ENCODE measurements around the gene N4BP2L1. TPM values are rescaled to one million over a fixed set of nuclear protein-coding genes. Genes with fewer than 3 reads are reported as not detected.

Gene N4BP2L1
- total and polyA plus RNA-seq, 2 of the 8 experiments (the other 6 are each of a cell fraction or from before 2014, with no cell fraction given) = 1.3 to 3.1 TPM

- no peak for DNase-seq (ENCODE audit: low read depth in 1 of 2, low spot score in 2 of 2)
- Histone ChIP-seq H4K5ac (ENCODE audit: insufficient read length, low read depth, low read length) (no peak overlapping the region), H3K56ac (replicated peaks; ENCODE audit: insufficient read length, low read depth, low read length) (no peak overlapping the region), H3K27me3 (replicated peaks in 1 of 4; ENCODE audit: control insufficient read depth in 3 of 4, extremely low read depth in 1 of 4, insufficient read depth in 3 of 4, low read length in 3 of 4) (no peaks in the 10 kb centered on the region), H3K4ac (replicated peaks; ENCODE audit: insufficient read length, low read depth, low read length) (no peak overlapping the region), H4K8ac (ENCODE audit: extremely low read depth, insufficient read depth, low read length) (no peak overlapping the region), H3K4me3 (ENCODE audit: extremely low read depth in 1 of 4, insufficient read depth in 2 of 4, low read depth in 3 of 4, low read length in 4 of 4) (no peak overlapping the region), H3K23me2 (ENCODE audit: low read depth, low read length) (no peaks in the 10 kb centered on the region), H2BK5ac (ENCODE audit: low read depth, low read length) (no peak overlapping the region), H3K9ac (replicated peaks in 1 of 4; ENCODE audit: extremely low read depth in 1 of 4, low read depth in 3 of 4, low read length in 3 of 4) (no peak overlapping the region), H3K36me3 (ENCODE audit: control insufficient read depth in 2 of 4, insufficient read depth in 4 of 4, low read length in 3 of 4) (peaks cover 0 to 10% (median under 1%) of the 10 kb centered on the region in 4 experiments; a peak in 2 of 8 replicates), H2BK120ac (replicated peaks; ENCODE audit: low read depth, low read length) (no peak overlapping the region), H3K79me2 (ENCODE audit: control insufficient read depth in 1 of 2, insufficient read depth in 2 of 2, low read length in 2 of 2) (no peaks in the 10 kb centered on the region), H3K27ac (ENCODE audit: low read depth, low read length) (no peak overlapping the region), H3K4me1 (replicated peaks in 1 of 4; ENCODE audit: control insufficient read depth in 3 of 4, insufficient read depth in 4 of 4, low read length in 3 of 4) (no peaks in the 10 kb centered on the region; a peak in 1 of 7 replicates), H3K79me1 (ENCODE audit: low read depth, low read length) (no peaks in the 10 kb centered on the region), H3K9me3 (ENCODE audit: insufficient read depth in 2 of 2, low read depth in 1 of 2, low read length in 1 of 2) (no peaks in the 10 kb centered on the region), H3K18ac (ENCODE audit: extremely low read depth, low read length) (no peak overlapping the region), H3K14ac (ENCODE audit: insufficient read length) (no peak overlapping the region), H2AK5ac (ENCODE audit: low read depth, low read length) (no peak overlapping the region), H4K20me1 (replicated peaks in 1 of 2; ENCODE audit: control insufficient read depth in 1 of 2, insufficient read depth in 2 of 2, low read length in 2 of 2) (no peaks in the 10 kb centered on the region), H2AFZ (ENCODE audit: low read length) (no peak overlapping the region), H2BK20ac (ENCODE audit: low read length) (no peak overlapping the region), H4K91ac (replicated peaks; ENCODE audit: insufficient read length, low read length) (no peak overlapping the region), H2BK15ac (ENCODE audit: low read length) (no peak overlapping the region), H3K4me2 (ENCODE audit: insufficient read depth in 1 of 2, low read depth in 2 of 2, low read length in 2 of 2) (no peak overlapping the region), H3K23ac (ENCODE audit: insufficient read length) (no peak overlapping the region), H2BK12ac (ENCODE audit: low read depth, low read length) (no peak overlapping the region)
- ChIA-PET POLR2A (ENCODE audit: partially characterized antibody) (interaction anchor here (0.6 kb wide), 1 partner anchor 125 kb away, joined by 3 read pairs; no protein-coding TSS in a partner anchor), CTCF (ENCODE audit: partially characterized antibody) (interaction anchor here (3.4 kb wide), 1 partner anchor 11 kb away, joined by 14 read pairs; no protein-coding TSS in a partner anchor)
- WGBS, 2 experiments (ENCODE audit: extremely low coverage in 1 of 2, insufficient coverage in 1 of 2, insufficient read length in 1 of 2, insufficient replicate concordance in 2 of 2, low coverage in 1 of 2, low lambda C conversion rate in 2 of 2, missing lambda C conversion rate in 1 of 2) = 91% methylated on average over 4 of the region's 4 CpGs; no CpG with 5 or more reads in 1 of the 2 experiments
- no peak for FAIRE-seq
- TF ChIP-seq SP4 (IDR thresholded peaks at IDR 0.05; ENCODE audit: low read length) (no peak), POLR2AphosphoS5 (IDR thresholded peaks at IDR 0.05; ENCODE audit: low read depth, low read length) (no peak)
Observed at GRCh38 chr13:32403108-32403507, 24.8 kb downstream of the N4BP2L1 start.

Data from H1 (cell line).